ENCODE data around the gene PARN. TPM values are rescaled to one million over a fixed set of nuclear protein-coding genes. Genes with fewer than 3 reads are reported as not detected.
A peak's percentile ranks its signal among the peaks of the same experiment; 100 is the strongest.

Gene PARN
- total and polyA plus RNA-seq, 2 of the 4 experiments (the other 2 are of a cell fraction), result 24.6 to 25.1 TPM

- no peak for ATAC-seq (ENCODE audit: low read depth)
- Histone ChIP-seq H4K8ac (ENCODE audit: low read depth in 2 of 2, low read length in 2 of 2) (no peak overlapping the region), H3K56ac (ENCODE audit: extremely low read depth, insufficient read depth, low read length) (no peak overlapping the region), H3K79me1 (ENCODE audit: low read depth in 1 of 2, low read length in 2 of 2) (peaks cover 12 to 51% of the 10 kb centered on the region in 2 experiments), H4K91ac (ENCODE audit: insufficient read depth, low read depth, low read length) (no peak overlapping the region), H3K23ac (ENCODE audit: low read depth, low read length) (no peak overlapping the region), H3K36me3 (ENCODE audit: control insufficient read depth, insufficient read depth, low read length) (peaks cover 7% of the 10 kb centered on the region), H2BK20ac (ENCODE audit: low read depth, low read length) (no peak overlapping the region), H3K9me1 (ENCODE audit: insufficient read depth, low read length) (no peaks in the 10 kb centered on the region; the same call in 1 of the 2 replicates), H3K4ac (ENCODE audit: low read depth, low read length) (no peak overlapping the region), H2BK120ac (ENCODE audit: low read depth, low read length) (no peak overlapping the region), H2AK5ac (ENCODE audit: low read depth, low read length) (no peak overlapping the region), H3K4me2 (ENCODE audit: low read depth, low read length) (peak overlapping the region; percentile 95), H4K20me1 (ENCODE audit: insufficient read depth, low read length) (peaks cover 43% of the 10 kb centered on the region), H4K5ac (ENCODE audit: low read depth, low read length) (no peak overlapping the region), H3K4me3 (ENCODE audit: insufficient read depth, low read depth, low read length) (no peak overlapping the region), H3K9ac (ENCODE audit: low read depth, low read length) (no peak overlapping the region), H2BK5ac (ENCODE audit: low read depth, low read length, poor library complexity, severe bottlenecking) (no peak overlapping the region), H2BK15ac (ENCODE audit: low read depth, low read length) (no peak overlapping the region), H3K27me3 (ENCODE audit: control insufficient read depth, insufficient read depth, low read length) (no peaks in the 10 kb centered on the region), H3K27ac (ENCODE audit: insufficient read depth, low read length) (no peak overlapping the region), H3K9me3 (ENCODE audit: control insufficient read depth, insufficient read depth, low read length) (no peaks in the 10 kb centered on the region), H3K4me1 (ENCODE audit: control insufficient read depth, insufficient read depth, low read length) (peaks cover 4% of the 10 kb centered on the region), H2AK9ac (replicated peaks; ENCODE audit: low read depth, low read length, poor library complexity) (no peak overlapping the region), H2AFZ (replicated peaks; ENCODE audit: low read length, poor library complexity) (no peak overlapping the region), H3K14ac (replicated peaks; ENCODE audit: low read depth, low read length) (no peak overlapping the region), H3K18ac (ENCODE audit: low read depth, low read length) (no peak overlapping the region)
- no TSS peak for BruUV-seq (replicated peaks)
- TF ChIP-seq CTCF (conservative IDR thresholded peaks at IDR 0.05; ENCODE audit: low read depth, low read length), result no peak
- no peak for TF ChIP-seq FOS (IDR thresholded peaks at IDR 0.05; ENCODE audit: low read depth, low read length)
- intact Hi-C loops (cut with micrococcal nuclease) (no loop called here), in situ Hi-C loops (cut with MboI; ENCODE audit: low sequenced_read_pairs) (loop anchor here (25.0 kb wide), 1 partner anchor 328 kb away; no protein-coding TSS in a partner anchor), dilution Hi-C loops (cut with HindIII; ENCODE audit: low sequenced_read_pairs, unreplicated experiment) (no loop called here)
- CTCF ChIA-PET, result interaction anchor here (1.0 kb wide), 1 partner anchor 75 kb away, joined by 3 read pairs; no protein-coding TSS in a partner anchor
- no CpG with 5 or more reads among the region's 7 CpGs for WGBS, 2 experiments (ENCODE audit: extremely low coverage in 2 of 2, insufficient read length in 1 of 2)
- no peak for DNase-seq
- POLR2A ChIA-PET (ENCODE audit: unreplicated experiment), result no interaction called here
Measured at GRCh38 chr16:14634389-14634725, 4.3 kb upstream of the PARN start.
